Measurements from ENCODE around the gene LAMTOR4. TPM values are rescaled to one million over a fixed set of nuclear protein-coding genes. Genes with fewer than 3 reads are reported as not detected.
A peak's percentile ranks its signal among the peaks of the same experiment; 100 is the strongest.

Gene LAMTOR4
- total and polyA plus RNA-seq, 7 experiments from 2014 or later: 132 to 555 (median 192) TPM

- DNase-seq (no peak), ATAC-seq (no peak)
- H3K9me3 Mint-ChIP-seq: no peaks in the 10 kb centered on the region
- Histone ChIP-seq H3K27ac (ENCODE audit: low read depth, low read length) (no peak overlapping the region), H3K4me3 (ENCODE audit: low read length) (no peak overlapping the region), H3K27me3 (ENCODE audit: control insufficient read depth in 2 of 2, insufficient read depth in 2 of 2, low read length in 2 of 2) (no peaks in the 10 kb centered on the region), H3K36me3 (ENCODE audit: control insufficient read depth in 2 of 3, insufficient read depth in 3 of 3, low read length in 3 of 3) (no peaks in the 10 kb centered on the region), H3K4me1 (ENCODE audit: control insufficient read depth in 2 of 2, insufficient read depth in 2 of 2, low read length in 2 of 2) (no peaks in the 10 kb centered on the region), H3K9me3 (ENCODE audit: control insufficient read depth in 2 of 3, low read length in 3 of 3) (no peaks in the 10 kb centered on the region)
- peaks cover 0 to 16% (median under 1%) of the 10 kb centered on the region in 7 donors for H3K4me1 Mint-ChIP-seq
- no peak overlapping the region for H3K4me3 Mint-ChIP-seq
- ChIA-PET CTCF (no interaction called here), POLR2A (interaction anchor here (0.7 to 1.0 kb wide), 2 partner anchors 9 to 68 kb away, joined by 3 read pairs; no protein-coding TSS in a partner anchor)
- intact Hi-C loops (cut with micrococcal nuclease): no loop called here
- H3K27me3 Mint-ChIP-seq: no peaks in the 10 kb centered on the region
- peak overlapping the region in 1 of 9 donors; percentile 59 for H3K27ac Mint-ChIP-seq
- H3K36me3 Mint-ChIP-seq: peaks cover 0 to 7% (median 7%) of the 10 kb centered on the region in 5 donors
Observed at GRCh38 chr7:100200693-100201092, 52.0 kb downstream of the LAMTOR4 start.

Small RNA genes within 50 kb of the gene (microRNA-seq; reads per million reads assigned to microRNA genes)
- not detected for gene MIR4658 (ENCODE audit: borderline microRNAs expressed)

Other genes starting within 250 kb of the LAMTOR4 start
- gene TRIM4, start 229.4 kb upstream of the LAMTOR4 start, total RNA-seq: 10 to 100 TPM; 30.1 to 75.0 (median 37.6) TPM
- gene TRIM4, start 229.4 kb upstream of the LAMTOR4 start, polyA plus RNA-seq: 10 to 100 TPM; 31.9 to 37.8 TPM
- gene GJC3, start 219.3 kb upstream of the LAMTOR4 start, total RNA-seq: 1 to 10 TPM in 1 of 5 experiments, under 1 TPM in 3, not detected in 1; 0.41 to 1.1 (median 0.58) TPM
- gene GJC3, start 219.3 kb upstream of the LAMTOR4 start, polyA plus RNA-seq: under 1 TPM; 0.61 to 0.92 TPM
- gene AZGP1, start 172.9 kb upstream of the LAMTOR4 start, total RNA-seq: not detected
- not detected for gene AZGP1, start 172.9 kb upstream of the LAMTOR4 start, polyA plus RNA-seq
- 100 to 1,000 TPM in 2 of 5 experiments, 10 to 100 TPM in 3; 54.0 to 103 (median 70.1) TPM for gene ZKSCAN1, start 133.3 kb upstream of the LAMTOR4 start, total RNA-seq
- 10 to 100 TPM; 47.0 to 55.5 TPM for gene ZKSCAN1, start 133.3 kb upstream of the LAMTOR4 start, polyA plus RNA-seq
- gene ZSCAN21, start 99.1 kb upstream of the LAMTOR4 start, total RNA-seq: 10 to 100 TPM in 1 of 5 experiments, 1 to 10 TPM in 4; 3.9 to 10.1 (median 6.2) TPM
- 10 to 100 TPM in 1 of 2 donors, 1 to 10 TPM in 1; 6.8 to 13.4 TPM for gene ZSCAN21, start 99.1 kb upstream of the LAMTOR4 start, polyA plus RNA-seq
- gene ZNF3, start 67.2 kb upstream of the LAMTOR4 start, total RNA-seq: 10 to 100 TPM; 29.1 to 48.0 (median 35.0) TPM
- 10 to 100 TPM; 20.3 to 37.6 TPM for gene ZNF3, start 67.2 kb upstream of the LAMTOR4 start, polyA plus RNA-seq
- 100 to 1,000 TPM in 1 of 5 experiments, 10 to 100 TPM in 4; 65.7 to 103 (median 80.1) TPM for gene COPS6, start 59.9 kb upstream of the LAMTOR4 start, total RNA-seq
- gene COPS6, start 59.9 kb upstream of the LAMTOR4 start, polyA plus RNA-seq: 100 to 1,000 TPM; 110 to 122 TPM
- 100 to 1,000 TPM in 4 of 5 experiments, 10 to 100 TPM in 1; 80.3 to 263 (median 168) TPM for gene MCM7, start 47.5 kb upstream of the LAMTOR4 start, total RNA-seq
- gene MCM7, start 47.5 kb upstream of the LAMTOR4 start, polyA plus RNA-seq: 10 to 100 TPM; 29.5 to 49.9 TPM
- 10 to 100 TPM in 3 of 5 experiments, 1 to 10 TPM in 2; 7.5 to 13.8 (median 11.0) TPM for gene AP4M1, start 47.3 kb upstream of the LAMTOR4 start, total RNA-seq
- 1 to 10 TPM; 2.6 to 5.1 TPM for gene AP4M1, start 47.3 kb upstream of the LAMTOR4 start, polyA plus RNA-seq
- gene TAF6, start 29.6 kb upstream of the LAMTOR4 start, total RNA-seq: 10 to 100 TPM; 39.5 to 68.1 (median 55.0) TPM
- gene TAF6, start 29.6 kb upstream of the LAMTOR4 start, polyA plus RNA-seq: 10 to 100 TPM; 30.8 to 45.0 TPM
- gene CNPY4, start 29.3 kb upstream of the LAMTOR4 start, total RNA-seq: 10 to 100 TPM; 22.1 to 68.2 (median 40.3) TPM
- gene CNPY4, start 29.3 kb upstream of the LAMTOR4 start, polyA plus RNA-seq: 10 to 100 TPM; 21.5 to 22.3 TPM
- 1 to 10 TPM; 4.5 to 6.3 (median 5.8) TPM for gene MBLAC1, start 22.0 kb upstream of the LAMTOR4 start, total RNA-seq
- gene MBLAC1, start 22.0 kb upstream of the LAMTOR4 start, polyA plus RNA-seq: 1 to 10 TPM; 1.5 to 2.3 TPM
- 100 to 1,000 TPM in 1 of 5 experiments, 10 to 100 TPM in 4; 51.8 to 102 (median 70.2) TPM for gene TRAPPC14, start 9.8 kb downstream of the LAMTOR4 start, total RNA-seq
- gene TRAPPC14, start 9.8 kb downstream of the LAMTOR4 start, polyA plus RNA-seq: 1 to 10 TPM; 3.2 to 5.9 TPM
- gene GAL3ST4, start 19.7 kb downstream of the LAMTOR4 start, total RNA-seq: 10 to 100 TPM in 4 of 5 experiments, 1 to 10 TPM in 1; 4.7 to 26.8 (median 16.7) TPM
- 10 to 100 TPM in 1 of 2 donors, 1 to 10 TPM in 1; 7.4 to 10.8 TPM for gene GAL3ST4, start 19.7 kb downstream of the LAMTOR4 start, polyA plus RNA-seq
- gene GPC2, start 28.5 kb downstream of the LAMTOR4 start, total RNA-seq: 10 to 100 TPM in 4 of 5 experiments, 1 to 10 TPM in 1; 8.1 to 30.6 (median 18.2) TPM
- gene GPC2, start 28.5 kb downstream of the LAMTOR4 start, polyA plus RNA-seq: under 1 TPM; 0.64 to 0.87 TPM
- 10 to 100 TPM in 1 of 5 experiments, 1 to 10 TPM in 4; 5.5 to 24.6 (median 9.5) TPM for gene STAG3, start 29.0 kb downstream of the LAMTOR4 start, total RNA-seq
- 1 to 10 TPM; 2.4 to 6.5 TPM for gene STAG3, start 29.0 kb downstream of the LAMTOR4 start, polyA plus RNA-seq
- gene PVRIG, start 71.0 kb downstream of the LAMTOR4 start, total RNA-seq: 10 to 100 TPM; 32.1 to 88.7 (median 66.2) TPM
- 10 to 100 TPM; 69.5 to 81.0 TPM for gene PVRIG, start 71.0 kb downstream of the LAMTOR4 start, polyA plus RNA-seq
- gene SPDYE3, start 158.8 kb downstream of the LAMTOR4 start, total RNA-seq: not detected
- 1 to 10 TPM; 8.5 to 8.7 TPM for gene SPDYE3, start 158.8 kb downstream of the LAMTOR4 start, polyA plus RNA-seq
- 100 to 1,000 TPM in 4 of 5 experiments, 10 to 100 TPM in 1; 79.1 to 137 (median 120) TPM for gene PILRB, start 209.2 kb downstream of the LAMTOR4 start, total RNA-seq
- gene PILRB, start 209.2 kb downstream of the LAMTOR4 start, polyA plus RNA-seq: 10 to 100 TPM in 1 of 2 donors, 1 to 10 TPM in 1; 1.1 to 11.1 TPM
- 100 to 1,000 TPM in 1 of 5 experiments, 10 to 100 TPM in 4; 13.0 to 118 (median 14.3) TPM for gene PILRA, start 224.6 kb downstream of the LAMTOR4 start, total RNA-seq
- 1 to 10 TPM in 1 of 2 donors, under 1 TPM in 1; 0.40 to 1.1 TPM for gene PILRA, start 224.6 kb downstream of the LAMTOR4 start, polyA plus RNA-seq